Retina (tissue), 1 donor: Measurements from ENCODE around the gene HSD11B2.

Experiments
- DNase-seq: peaks from one replicate; pipeline ENCODE4 v3.0.0-alpha.2; 2016

Gene HSD11B2

DNA sequence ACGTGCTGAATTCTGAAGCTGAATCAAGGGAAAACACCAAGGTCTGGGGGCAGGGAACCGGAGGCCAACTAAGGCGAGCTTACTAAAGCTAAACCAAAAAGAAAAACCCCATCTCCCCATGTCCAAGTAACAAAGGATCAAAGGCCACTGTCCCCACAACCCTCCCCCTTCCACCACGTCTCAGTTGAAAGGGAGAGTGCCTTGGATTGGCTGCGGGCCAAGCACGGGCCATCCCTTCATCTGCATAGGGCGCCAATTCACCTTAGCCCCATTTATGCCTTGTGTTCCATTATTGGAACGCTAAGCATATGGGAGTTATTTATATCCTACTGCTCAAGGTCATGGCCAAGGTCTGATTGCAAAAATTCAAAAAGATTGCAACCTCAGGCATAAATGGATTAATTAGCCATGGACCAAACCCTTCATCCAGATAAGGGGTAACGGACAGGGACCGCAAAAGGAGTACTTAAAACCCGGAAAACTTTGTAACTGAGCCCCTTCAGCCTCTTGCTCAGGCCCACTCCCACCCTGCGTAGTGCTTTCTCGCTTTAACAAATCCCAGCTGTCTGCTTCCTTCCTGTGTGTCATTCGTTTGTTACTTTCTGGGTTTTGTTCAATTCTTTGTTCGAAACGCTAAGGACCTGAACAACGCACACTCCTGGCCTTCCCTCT lies 50.8 kb downstream of the HSD11B2 start:
- peak; percentile 19 for DNase-seq

DNA sequence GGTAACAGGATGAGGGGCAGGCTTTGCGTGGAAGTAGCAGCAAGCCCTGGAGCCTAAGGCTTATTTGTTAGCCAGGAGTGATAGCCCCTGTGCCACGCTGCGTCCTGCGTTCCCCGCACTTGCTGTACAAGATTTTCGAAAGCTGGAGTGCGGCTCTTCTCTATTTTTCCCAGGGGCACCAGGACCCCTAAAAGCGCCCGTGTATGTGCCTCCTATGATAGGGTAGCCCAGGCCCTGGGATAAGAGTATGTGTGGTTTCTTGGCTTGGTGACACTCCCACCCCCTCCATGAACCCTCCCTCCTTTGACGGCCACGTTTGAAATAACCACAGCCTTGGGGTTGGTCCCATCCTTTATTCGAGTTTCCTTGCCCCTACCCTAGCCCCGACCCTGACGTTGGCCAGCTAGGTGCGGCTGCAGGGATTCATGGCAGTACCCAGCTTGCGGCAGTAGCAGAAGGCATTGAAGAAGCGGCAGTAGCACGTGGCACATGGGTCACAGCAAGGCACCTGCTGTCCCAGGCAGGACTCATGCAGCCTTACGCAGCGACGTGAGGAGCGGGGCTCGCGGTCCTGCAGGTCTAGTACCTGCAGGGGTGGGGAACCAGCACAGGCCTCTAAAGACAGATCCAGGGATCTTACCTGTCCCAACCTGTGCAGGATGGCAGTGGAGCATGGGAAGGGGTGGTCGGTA lies 51.5 kb downstream of the HSD11B2 start:
- DNase-seq, result no peak

DNA sequence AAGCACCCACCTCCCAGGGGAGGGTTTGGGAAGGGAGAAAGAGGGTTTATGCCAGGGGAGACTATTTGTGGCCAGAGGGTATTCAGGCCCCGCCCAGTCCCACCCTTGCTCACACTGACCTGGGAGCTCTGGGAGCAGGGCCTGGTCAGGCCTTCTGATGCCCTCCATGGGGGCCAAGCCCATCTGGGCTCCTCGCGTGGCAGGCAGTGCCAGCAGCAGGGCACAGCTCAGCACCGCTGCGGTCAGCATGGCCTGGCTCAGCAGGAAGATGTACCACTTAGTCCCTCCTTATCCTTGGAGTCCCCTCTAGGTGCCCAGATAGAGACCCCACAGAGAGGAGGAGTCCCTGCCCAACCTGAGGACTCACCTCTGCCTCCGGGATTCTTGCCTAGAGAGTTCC lies 52.2 kb downstream of the HSD11B2 start, which contains the start of gene AGRP:
Gene AGRP, minus strand, starts transcription at position 398 of the 400 bp plus-strand sequence. Its CDS starts 149 bp downstream, at position 249.
- DNase-seq, result no peak

DNA sequence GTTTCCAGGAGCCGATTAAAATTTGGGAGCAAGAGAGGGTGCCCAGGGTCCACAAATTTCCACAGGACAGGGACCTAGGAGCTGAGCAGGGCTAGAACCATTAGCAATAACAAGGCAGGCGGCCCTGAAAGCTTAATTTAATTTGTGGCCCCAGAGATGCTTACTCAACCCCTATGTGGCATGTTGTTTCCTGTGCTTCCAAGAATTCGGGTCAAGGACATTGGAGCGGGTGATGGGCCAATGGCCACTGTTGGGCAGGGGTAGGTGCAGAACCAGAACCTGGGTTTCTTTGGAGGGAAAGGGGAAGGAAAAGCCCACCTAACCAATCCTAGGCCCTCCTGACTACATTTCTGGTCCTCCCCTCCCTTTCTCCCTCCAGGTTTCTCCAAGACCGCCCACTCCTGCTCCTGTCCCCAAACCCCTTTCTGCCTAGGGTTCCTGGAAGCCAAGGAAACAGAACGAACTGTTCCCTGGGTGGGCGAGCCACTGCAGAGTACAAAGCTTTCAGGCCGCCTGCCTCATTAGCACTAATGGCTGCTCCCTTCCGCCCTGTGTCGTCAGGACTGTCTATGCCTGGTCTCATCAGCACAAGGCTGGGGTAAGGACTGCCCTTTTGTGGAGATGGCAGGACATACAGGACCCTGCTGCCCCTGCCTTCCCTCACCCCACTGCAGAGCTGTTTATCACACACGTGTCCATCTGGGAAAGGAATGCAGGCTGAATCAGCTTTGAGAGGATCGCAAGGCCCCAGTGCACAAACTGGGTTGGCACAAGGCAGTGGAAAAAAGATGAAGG lies 53.0 kb downstream of the HSD11B2 start:
- DNase-seq, result no peak

DNA sequence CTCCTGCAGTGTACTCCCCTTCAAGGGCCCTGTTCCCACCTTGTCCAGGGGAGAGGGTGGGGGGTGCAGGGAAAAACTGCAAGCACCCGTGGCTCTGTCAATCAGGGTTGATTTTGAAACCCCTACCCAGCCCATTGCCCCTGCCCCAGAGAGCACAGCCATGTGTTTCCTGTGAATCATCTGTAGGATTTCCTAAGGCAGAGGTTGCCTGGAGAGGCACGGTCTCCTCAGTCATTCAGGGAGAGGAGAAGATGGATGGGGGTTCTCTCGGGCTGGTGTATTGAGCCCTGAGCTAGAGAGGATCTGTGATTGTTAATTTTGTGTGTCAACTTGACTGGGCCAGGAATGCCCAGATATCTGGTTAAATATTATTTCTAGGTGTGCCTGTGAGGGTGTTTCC lies 55.9 kb downstream of the HSD11B2 start:
- no peak for DNase-seq
